IMR-90 (cell line): ENCODE results near the gene VARS2. TPM values are rescaled to one million over a fixed set of nuclear protein-coding genes. Genes with fewer than 3 reads are reported as not detected.

Source experiments
- ATAC-seq: fragments of 200-7000 bp; cut with Tn5 transposase; 2 replicates; pipeline ENCODE4 v1.9.1; 2020; ENCODE audit warnings: low read depth, mild to moderate bottlenecking, moderate library complexity
- BruUV-seq: library from RNA; stranded (reverse); fragments of 400-500 nt; replicated peaks from 2 replicates; lab custom pipeline; 2021; lab: Mats Ljungman, UMichigan
- CTCF ChIA-PET: fragments of 300-600 bp; formaldehyde crosslinking; extraction: SDS; loops from one replicate; lab custom pipeline; 2021; ENCODE audit warnings: antibody characterized with exemption; lab: Yijun Ruan, JAX
- POLR2A ChIA-PET: fragments of 300-600 bp; sonication (Branson Sonifier 250); formaldehyde crosslinking; loops from one replicate; lab custom pipeline; 2022; ENCODE audit warnings: antibody characterized with exemption; ENCODE audit not compliant: unreplicated experiment; lab: Charles Lee
- DNase-seq: peaks from one replicate; pipeline ENCODE4 v3.0.0; 2013
- H2AFZ ChIP-seq: replicated peaks from 2 replicates; pipeline ENCODE3; 2013; ENCODE audit warnings: low read length, mild to moderate bottlenecking; ENCODE audit not compliant: poor library complexity
- H2AK5ac ChIP-seq: 2 replicates; pipeline ENCODE4 v1.6.1; 2013; ENCODE audit warnings: low read depth, low read length, inconsistent platforms
- H2AK9ac ChIP-seq: replicated peaks from 2 replicates; pipeline ENCODE3; 2013; ENCODE audit warnings: mild to moderate bottlenecking, low read depth, low read length, moderate library complexity; ENCODE audit not compliant: poor library complexity
- H2BK120ac ChIP-seq: 2 replicates; pipeline ENCODE4 v1.6.1; 2013; ENCODE audit warnings: low read depth, low read length, inconsistent platforms
- H2BK15ac ChIP-seq: 3 replicates; pipeline ENCODE4 v1.6.1; 2013; ENCODE audit warnings: low read depth, low read length, inconsistent platforms
- H2BK20ac ChIP-seq: 2 replicates; pipeline ENCODE4 v1.6.1; 2013; ENCODE audit warnings: low read depth, mild to moderate bottlenecking, inconsistent platforms, low read length, moderate library complexity
- H2BK5ac ChIP-seq: 2 replicates; pipeline ENCODE4 v1.6.1; 2013; ENCODE audit warnings: mild to moderate bottlenecking, low read depth, low read length, inconsistent platforms; ENCODE audit not compliant: poor library complexity, severe bottlenecking
- H3K14ac ChIP-seq: replicated peaks from 2 replicates; pipeline ENCODE4 v1.6.1; 2013; ENCODE audit warnings: low read depth, low read length, inconsistent platforms
- H3K18ac ChIP-seq: 2 replicates; pipeline ENCODE4 v1.6.1; 2013; ENCODE audit warnings: low read depth, low read length, control low read depth
- H3K23ac ChIP-seq: 2 replicates; pipeline ENCODE4 v1.6.1; 2013; ENCODE audit warnings: low read depth, low read length, inconsistent platforms
- H3K27ac ChIP-seq: 2 replicates; pipeline ENCODE4 v1.5.1; 2013; ENCODE audit warnings: mild to moderate bottlenecking, control low read depth, low read length; ENCODE audit not compliant: insufficient read depth
- H3K27me3 ChIP-seq: 2 replicates; pipeline ENCODE4 v1.6.1; 2013; ENCODE audit warnings: low read length; ENCODE audit not compliant: control insufficient read depth, insufficient read depth
- H3K36me3 ChIP-seq: 2 replicates; pipeline ENCODE4 v1.6.1; 2013; ENCODE audit warnings: low read length, mixed read lengths; ENCODE audit not compliant: control insufficient read depth, insufficient read depth
- H3K4ac ChIP-seq: 2 replicates; pipeline ENCODE4 v1.6.1; 2013; ENCODE audit warnings: low read depth, low read length, inconsistent platforms
- H3K4me1 ChIP-seq: 2 replicates; pipeline ENCODE4 v1.6.1; 2013; ENCODE audit warnings: low read length, mixed read lengths; ENCODE audit not compliant: control insufficient read depth, insufficient read depth
- H3K4me2 ChIP-seq: 2 replicates; pipeline ENCODE4 v1.6.1; 2013; ENCODE audit warnings: low read depth, mild to moderate bottlenecking, control low read depth, low read length, moderate library complexity
- H3K4me3 ChIP-seq: 2 replicates; pipeline ENCODE4 v1.5.1; 2013; ENCODE audit warnings: low read depth, mild to moderate bottlenecking, control low read depth, low read length, moderate library complexity; ENCODE audit not compliant: insufficient read depth
- H3K56ac ChIP-seq: 2 replicates; pipeline ENCODE4 v1.6.1; 2013; ENCODE audit warnings: low read length, inconsistent platforms; ENCODE audit not compliant: insufficient read depth; ENCODE audit errors: extremely low read depth
- H3K79me1 ChIP-seq, 2 experiments: 2 replicates each; pipeline ENCODE4 v1.6.1; 2013; ENCODE audit warnings: low read length in 2 of 2, inconsistent platforms in 1 of 2, low read depth in 1 of 2
- H3K9ac ChIP-seq: 2 replicates; pipeline ENCODE4 v1.6.1; 2013; ENCODE audit warnings: low read depth, low read length, control low read depth
- H3K9me1 ChIP-seq: 2 replicates; pipeline ENCODE4 v1.6.1; 2013; ENCODE audit warnings: low read length, inconsistent platforms; ENCODE audit not compliant: insufficient read depth
- H3K9me3 ChIP-seq: 2 replicates; pipeline ENCODE4 v1.6.1; 2013; ENCODE audit warnings: low read length; ENCODE audit not compliant: control insufficient read depth, insufficient read depth
- H4K20me1 ChIP-seq: 2 replicates; pipeline ENCODE4 v1.6.1; 2013; ENCODE audit warnings: low read length, inconsistent platforms; ENCODE audit not compliant: insufficient read depth
- H4K5ac ChIP-seq: 2 replicates; pipeline ENCODE4 v1.6.1; 2013; ENCODE audit warnings: mild to moderate bottlenecking, low read depth, low read length, control low read depth
- H4K8ac ChIP-seq, 2 experiments: 2 replicates each; pipeline ENCODE4 v1.6.1; 2013; ENCODE audit warnings: low read depth in 2 of 2, low read length in 2 of 2, control low read depth in 1 of 2, inconsistent platforms in 1 of 2
- H4K91ac ChIP-seq: 2 replicates; pipeline ENCODE4 v1.6.1; 2013; ENCODE audit warnings: low read depth, low read length, inconsistent platforms; ENCODE audit not compliant: insufficient read depth
- BHLHE40 ChIP-seq: fragments of 150-350 bp; IDR thresholded peaks from 2 replicates; pipeline ENCODE4 v1.6.1; 2016; ENCODE audit warnings: mild to moderate bottlenecking, low read depth, low read length
- CEBPB ChIP-seq: IDR thresholded peaks from 2 replicates; pipeline ENCODE4 v1.6.1; 2012; ENCODE audit warnings: low read depth, low read length, improper control_type of control experiment
- CHD1 ChIP-seq: IDR thresholded peaks from 2 replicates; pipeline ENCODE4 v1.6.1; 2012; ENCODE audit warnings: low read depth, low read length, improper control_type of control experiment
- FOS ChIP-seq: fragments of 150-350 bp; IDR thresholded peaks from 2 replicates; pipeline ENCODE4 v1.6.1; 2016; ENCODE audit warnings: low read depth, low read length
- MAZ ChIP-seq: IDR thresholded peaks from 2 replicates; pipeline ENCODE4 v1.6.1; 2012; ENCODE audit warnings: low read depth, mild to moderate bottlenecking, low read length, improper control_type of control experiment, moderate library complexity, borderline replicate concordance
- MXI1 ChIP-seq: IDR thresholded peaks from 2 replicates; pipeline ENCODE4 v1.6.1; 2012; ENCODE audit warnings: low read depth, mild to moderate bottlenecking, low read length, moderate library complexity, borderline replicate concordance
- NFE2L2 ChIP-seq: fragments of 150-350 bp; IDR thresholded peaks from 2 replicates; pipeline ENCODE4 v1.6.1; 2016; ENCODE audit warnings: low read depth, mild to moderate bottlenecking, low read length
- POLR2A ChIP-seq: IDR thresholded peaks from 2 replicates; pipeline ENCODE4 v1.6.1; 2012; ENCODE audit warnings: mild to moderate bottlenecking, low read depth, low read length
- RAD21 ChIP-seq: IDR thresholded peaks from 2 replicates; pipeline ENCODE4 v1.6.1; 2012; ENCODE audit warnings: low read length, improper control_type of control experiment
- RCOR1 ChIP-seq: IDR thresholded peaks from 2 replicates; pipeline ENCODE4 v1.6.1; 2012; ENCODE audit warnings: mild to moderate bottlenecking, low read length, improper control_type of control experiment; ENCODE audit not compliant: insufficient replicate concordance
- RFX5 ChIP-seq: IDR thresholded peaks from 2 replicates; pipeline ENCODE4 v1.8.0; 2012; ENCODE audit warnings: low read depth, mild to moderate bottlenecking, low read length, moderate library complexity
- SMC3 ChIP-seq: fragments of 150-350 bp; IDR thresholded peaks from 2 replicates; pipeline ENCODE4 v1.6.1; 2016; ENCODE audit warnings: low read depth, mild to moderate bottlenecking, antibody characterized with exemption, low read length, moderate library complexity
- USF2 ChIP-seq: fragments of 150-350 bp; IDR thresholded peaks from 2 replicates; pipeline ENCODE4 v1.6.1; 2017; ENCODE audit warnings: mild to moderate bottlenecking, antibody characterized with exemption, low read length, low read depth
- WGBS, 2 experiments: methylation state at CpG; one replicate each; pipeline versions ENCODE4 v1.1.5 to v1.1.7; 2013; ENCODE audit warnings: missing lambda C conversion rate in 2 of 2; ENCODE audit not compliant: insufficient read length in 1 of 2; ENCODE audit errors: extremely low coverage in 2 of 2; 5-methylcytosine and 5-hydroxymethylcytosine counted together
- dilution Hi-C: fragments of 300-500 bp; cut with HindIII; formaldehyde crosslinking; loops from one replicate; pipeline ENCODE4 v1.14.3; 2018; ENCODE audit warnings: low sequenced_read_pairs; ENCODE audit not compliant: unreplicated experiment
- in situ Hi-C: fragments of 300-500 bp; cut with MboI; formaldehyde crosslinking; loops from 3 replicates; pipeline ENCODE4 v1.14.3; 2019; ENCODE audit warnings: low sequenced_read_pairs, inconsistent platforms, mixed read lengths
- intact Hi-C: fragments of 100-400 bp; cut with micrococcal nuclease; formaldehyde crosslinking; loops from 2 replicates; pipeline ENCODE4 v1.10.0; 2022
- polyA plus RNA-seq, 3 experiments: library from polyadenylated mRNA; depleted of rRNA; stranded (reverse); fragments of >200 nt; gene quantifications; 2 replicates each; pipeline ENCODE4 v1.2.3, GENCODE V29; 2012; ENCODE audit warnings: low replicate concordance in 1 of 3
- total RNA-seq: library from RNA; depleted of rRNA; stranded (reverse); fragments of >200 nt; gene quantifications from 2 replicates; pipeline ENCODE4 v1.2.3, GENCODE V29; 2012
- TF ChIP-seq, protein P1 (sequence below): conservative IDR thresholded peaks from 2 replicates; pipeline ENCODE4 v1.5.1; 2012; ENCODE audit warnings: mild to moderate bottlenecking, low read depth, low read length, improper control_type of control experiment

The VARS2 gene
- total and polyA plus RNA-seq, 2 of the 4 experiments (the other 2 are of a cell fraction): 7.2 to 14.0 TPM

DNA sequence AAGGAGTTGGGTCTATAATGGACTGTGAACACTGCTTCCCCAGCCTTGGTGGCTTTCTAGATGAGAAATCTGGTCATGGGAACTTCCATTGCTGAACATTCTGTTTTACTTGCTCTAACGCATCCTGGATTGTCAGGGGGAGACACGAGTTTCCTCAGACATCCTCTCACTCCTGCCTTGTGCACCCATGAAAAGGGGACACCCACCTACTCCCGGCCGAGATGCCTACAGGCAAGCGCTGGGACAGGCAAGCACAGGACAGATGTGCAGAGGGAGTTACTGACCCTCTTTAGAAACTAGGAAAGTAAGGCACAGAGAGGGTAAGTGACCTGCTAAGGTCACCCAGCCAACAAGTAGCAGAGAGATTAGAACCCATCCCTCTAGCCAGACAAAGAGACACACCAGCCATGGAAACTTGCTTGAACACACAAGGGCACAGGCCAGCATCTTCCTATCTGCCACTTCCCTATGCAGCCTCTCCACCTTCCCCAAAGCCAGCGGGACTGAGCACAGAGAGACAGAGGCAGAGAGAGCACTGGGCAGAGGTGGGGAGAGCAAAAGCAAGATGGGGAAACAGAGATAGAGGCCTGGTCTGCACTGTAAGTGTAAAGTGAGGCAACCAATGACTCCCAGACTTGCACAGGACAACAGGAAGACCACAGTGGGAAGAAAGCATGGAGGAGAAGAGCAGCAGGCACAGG is 18.8 kb downstream of the VARS2 start:
- Histone ChIP-seq H3K56ac (no peak overlapping the region), H2BK5ac (no peak overlapping the region), H2AFZ (no peak overlapping the region), H3K4me2 (no peak overlapping the region), H3K4me1 (no peaks in the 10 kb centered on the region), H2BK20ac (no peak overlapping the region), H3K36me3 (no peaks in the 10 kb centered on the region; the same call in 1 of the 2 replicates), H3K18ac (no peak overlapping the region), H3K14ac (no peak overlapping the region), H2BK15ac (no peak overlapping the region), H2AK5ac (no peak overlapping the region), H4K5ac (no peak overlapping the region), H3K4me3 (no peak overlapping the region), H4K20me1 (no peaks in the 10 kb centered on the region), H3K79me1 (no peaks in the 10 kb centered on the region), H4K91ac (no peak overlapping the region), H3K9ac (no peak overlapping the region), H2BK120ac (no peak overlapping the region), H2AK9ac (no peak overlapping the region), H3K23ac (no peak overlapping the region), H3K4ac (no peak overlapping the region), H3K27ac (no peak overlapping the region), H3K9me1 (no peaks in the 10 kb centered on the region), H3K9me3 (peaks cover 4% of the 10 kb centered on the region), H4K8ac (no peak overlapping the region), H3K27me3 (peaks cover 40% of the 10 kb centered on the region)
- BruUV-seq: no TSS peak
- in situ Hi-C loops: no loop called here
- TF ChIP-seq RAD21 (no peak), CEBPB (no peak), USF2 (no peak), SMC3 (no peak), RCOR1 (no peak), BHLHE40 (no peak), FOS (no peak), RFX5 (no peak), CHD1 (no peak), NFE2L2 (no peak), MAZ (no peak), MXI1 (no peak), POLR2A (no peak)
- TF ChIP-seq, protein P1, sequence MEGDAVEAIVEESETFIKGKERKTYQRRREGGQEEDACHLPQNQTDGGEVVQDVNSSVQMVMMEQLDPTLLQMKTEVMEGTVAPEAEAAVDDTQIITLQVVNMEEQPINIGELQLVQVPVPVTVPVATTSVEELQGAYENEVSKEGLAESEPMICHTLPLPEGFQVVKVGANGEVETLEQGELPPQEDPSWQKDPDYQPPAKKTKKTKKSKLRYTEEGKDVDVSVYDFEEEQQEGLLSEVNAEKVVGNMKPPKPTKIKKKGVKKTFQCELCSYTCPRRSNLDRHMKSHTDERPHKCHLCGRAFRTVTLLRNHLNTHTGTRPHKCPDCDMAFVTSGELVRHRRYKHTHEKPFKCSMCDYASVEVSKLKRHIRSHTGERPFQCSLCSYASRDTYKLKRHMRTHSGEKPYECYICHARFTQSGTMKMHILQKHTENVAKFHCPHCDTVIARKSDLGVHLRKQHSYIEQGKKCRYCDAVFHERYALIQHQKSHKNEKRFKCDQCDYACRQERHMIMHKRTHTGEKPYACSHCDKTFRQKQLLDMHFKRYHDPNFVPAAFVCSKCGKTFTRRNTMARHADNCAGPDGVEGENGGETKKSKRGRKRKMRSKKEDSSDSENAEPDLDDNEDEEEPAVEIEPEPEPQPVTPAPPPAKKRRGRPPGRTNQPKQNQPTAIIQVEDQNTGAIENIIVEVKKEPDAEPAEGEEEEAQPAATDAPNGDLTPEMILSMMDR: no peak
- dilution Hi-C loops: no loop called here
- CTCF ChIA-PET: no interaction called here
- POLR2A ChIA-PET: no interaction called here
- intact Hi-C loops: no loop called here
- WGBS, 2 experiments: no CpG with 5 or more reads among the region's 6 CpGs
- DNase-seq (no peak), ATAC-seq (no peak)
